COLO668 (cell line): ENCODE results near the gene EGFL6.
"Not testable (repeated sequence)": the region's sequence is repeated elsewhere in the genome, so short reads cannot be mapped to it uniquely, and the experiment has no call there.

Experiments
- DNase-seq: peaks from one replicate; lab custom pipeline; 2025; ENCODE audit not compliant: unreplicated experiment; lab: John Stamatoyannopoulos, UW

Gene EGFL6

DNA sequence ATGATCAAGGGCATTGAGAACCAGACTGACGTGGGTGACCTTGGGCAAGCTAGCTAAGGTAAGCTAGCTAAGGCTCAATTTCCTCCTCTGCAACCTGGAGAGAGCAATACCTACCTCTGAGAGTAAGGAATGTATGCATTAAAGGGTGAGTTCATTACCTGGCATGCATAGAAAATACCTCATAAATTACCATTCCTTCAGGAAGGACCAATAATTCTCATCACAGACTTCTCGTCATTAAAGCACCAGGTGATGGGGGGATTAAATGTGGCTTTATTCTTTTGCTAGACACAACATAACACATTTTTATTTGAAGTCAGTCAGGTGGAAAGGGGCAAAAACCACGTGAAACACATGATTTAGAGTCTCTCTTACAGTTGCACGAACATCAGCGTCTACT is 21.5 kb downstream of the EGFL6 start:
- DNase-seq, result no peak

DNA sequence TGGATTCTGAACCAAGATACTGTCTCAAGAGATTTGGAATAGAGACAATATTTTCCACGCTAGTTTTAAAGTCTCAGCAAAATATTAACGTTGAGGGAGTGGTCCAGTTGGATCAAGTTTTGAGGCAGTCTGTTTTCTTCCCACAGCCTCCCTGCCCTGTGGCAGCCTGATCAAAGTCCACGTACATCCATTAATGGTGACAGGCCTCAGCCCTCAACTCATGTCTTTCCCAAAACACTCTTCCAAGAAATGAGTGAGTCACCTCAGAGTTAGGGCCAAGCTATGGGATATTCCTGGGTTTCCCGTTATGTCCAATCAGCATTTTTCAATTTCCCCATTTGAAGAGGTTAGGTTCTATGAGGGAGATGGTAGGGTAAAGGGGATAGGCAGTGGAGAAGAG is 28.5 kb downstream of the EGFL6 start:
- no peak for DNase-seq

DNA sequence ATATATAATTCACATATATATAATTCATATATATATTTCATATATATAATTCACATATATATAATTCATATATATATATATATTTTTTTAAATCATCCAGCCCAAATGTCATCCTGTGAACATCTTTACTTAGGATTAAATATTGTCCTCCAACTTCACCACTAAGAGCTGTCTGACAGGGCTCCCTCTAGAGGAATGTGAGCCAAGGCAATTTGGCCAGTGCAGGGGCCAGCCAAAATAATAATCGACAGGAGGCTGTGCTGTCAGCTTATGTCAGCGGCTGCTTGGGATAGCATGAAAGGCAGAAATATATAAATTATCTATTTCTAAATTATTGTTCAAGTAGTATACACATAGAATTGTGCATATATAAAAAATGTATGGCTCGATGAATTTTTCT is 29.5 kb downstream of the EGFL6 start:
- no peak for DNase-seq

DNA sequence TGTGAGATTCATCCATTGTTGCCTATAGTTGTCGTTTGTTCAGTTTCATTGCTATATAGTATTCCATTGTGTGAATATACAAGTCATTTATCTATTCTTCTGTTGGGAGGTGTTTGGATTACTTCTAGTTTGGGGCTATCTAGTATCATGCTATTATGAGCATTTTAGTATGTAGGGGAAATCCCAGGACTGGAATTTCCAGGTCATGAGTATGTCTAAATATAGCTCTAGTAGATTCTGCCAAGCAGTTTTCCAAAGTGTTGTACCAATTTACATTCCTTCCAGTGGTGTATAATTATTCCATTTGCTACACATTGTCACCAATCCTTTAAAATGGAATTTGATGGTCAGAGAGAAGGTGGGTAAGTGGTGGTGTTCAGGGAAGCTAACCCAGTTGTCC is 30.1 kb downstream of the EGFL6 start:
- no peak for DNase-seq

DNA sequence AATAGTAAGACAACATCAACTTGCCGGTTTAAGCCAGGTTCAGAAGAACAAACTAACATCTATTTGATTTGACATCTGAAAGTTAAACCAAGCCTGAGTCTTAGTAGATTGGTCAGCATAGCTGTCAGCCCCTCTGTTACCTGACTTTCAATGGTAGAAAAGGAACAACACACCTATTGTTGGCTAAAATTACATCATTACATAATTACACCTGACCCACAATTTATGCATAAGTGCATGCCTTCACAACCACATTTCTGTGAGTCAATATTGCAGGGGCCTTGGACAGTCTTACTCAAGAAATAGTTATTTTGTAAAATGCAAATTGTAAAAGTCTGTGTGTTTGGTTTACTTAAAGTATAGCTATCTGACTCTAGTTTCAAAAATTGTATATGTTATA is 36.2 kb downstream of the EGFL6 start:
- DNase-seq, result no peak

DNA sequence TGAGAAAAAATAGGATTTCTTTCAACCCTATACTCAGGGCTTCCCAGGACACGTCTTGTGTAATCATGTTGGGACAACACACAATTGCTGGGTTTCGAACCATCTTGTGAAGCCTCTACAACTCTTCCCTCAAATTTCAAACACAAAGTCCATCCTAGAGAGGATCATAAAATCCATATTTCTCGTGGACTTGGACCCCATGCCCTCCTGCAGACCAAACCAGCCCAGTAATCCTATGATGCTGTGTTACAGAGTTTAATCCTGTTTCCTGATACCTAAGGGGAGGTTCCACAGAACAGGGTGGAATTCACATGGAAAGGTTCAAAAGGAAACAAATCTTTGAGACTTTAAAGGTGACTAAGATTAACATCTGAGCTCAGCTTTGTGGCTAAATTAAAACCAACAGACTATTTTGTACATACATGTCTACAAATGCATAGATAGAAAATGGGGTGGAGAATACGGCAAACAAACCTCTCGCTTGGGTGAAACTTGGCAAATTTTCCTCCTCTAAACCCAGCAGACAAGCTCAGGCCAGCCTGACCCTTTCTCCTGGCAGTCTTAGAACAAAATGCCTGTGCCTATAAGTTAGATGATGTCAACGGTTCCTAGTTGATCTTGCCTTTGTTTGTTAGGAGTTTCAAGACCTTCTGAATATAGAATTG is 38.1 kb downstream of the EGFL6 start:
- DNase-seq, result no peak

DNA sequence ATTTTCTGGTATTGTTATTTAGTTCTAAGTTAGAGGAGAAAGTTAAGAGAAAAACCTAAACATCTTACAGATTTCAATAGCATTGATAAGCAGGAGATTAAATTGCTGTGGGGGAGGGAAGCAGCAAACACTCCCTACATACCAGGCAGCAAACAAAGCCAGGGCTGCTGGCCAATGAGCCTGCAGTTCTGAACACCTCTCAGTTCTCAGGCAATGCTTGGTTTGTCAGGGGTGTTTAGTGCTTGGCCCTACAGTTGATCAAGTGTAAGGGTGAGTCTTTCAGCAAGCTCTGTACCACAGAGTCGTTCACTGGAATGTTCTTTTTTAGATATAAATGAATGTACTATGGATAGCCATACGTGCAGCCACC is 38.6 kb downstream of the EGFL6 start:
- no peak for DNase-seq

DNA sequence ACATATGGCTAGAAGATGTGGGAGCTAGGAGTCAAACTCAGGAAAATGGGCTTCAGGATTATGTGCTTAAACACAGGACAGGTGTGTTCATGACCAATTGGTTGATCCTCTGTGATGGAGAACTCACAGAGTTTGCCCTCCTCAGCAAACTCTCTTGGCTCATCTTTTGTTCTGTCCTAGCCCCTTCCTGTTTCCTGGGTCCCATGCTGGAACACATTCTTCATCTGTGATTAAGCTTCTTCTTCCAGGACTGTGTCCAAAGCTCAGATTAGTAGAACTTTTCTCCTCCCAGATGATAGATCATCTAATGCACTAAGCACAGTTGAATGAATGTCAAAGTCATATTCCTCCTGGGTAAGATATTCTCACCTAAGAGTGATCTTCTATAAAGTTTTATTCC is 44.8 kb downstream of the EGFL6 start:
- no peak for DNase-seq

DNA sequence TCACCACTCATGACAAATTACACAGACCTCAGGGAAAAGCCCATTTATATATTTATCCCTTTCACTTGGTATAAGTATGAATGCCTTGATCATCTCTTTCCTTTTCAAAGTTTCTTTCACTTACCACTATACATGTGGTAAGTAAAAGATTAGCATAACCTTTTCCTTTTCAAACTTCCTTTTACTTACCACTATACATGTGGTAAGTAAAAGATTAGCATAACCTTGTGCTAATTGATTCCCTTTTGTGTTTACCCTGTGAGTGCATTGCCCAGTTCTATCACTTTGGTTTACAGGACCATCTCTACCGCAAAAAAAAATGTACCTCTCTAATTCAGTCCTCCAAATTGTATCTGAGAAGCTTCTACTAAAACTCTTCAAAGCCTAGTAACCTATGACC is 50.8 kb downstream of the EGFL6 start:
- no peak for DNase-seq

DNA sequence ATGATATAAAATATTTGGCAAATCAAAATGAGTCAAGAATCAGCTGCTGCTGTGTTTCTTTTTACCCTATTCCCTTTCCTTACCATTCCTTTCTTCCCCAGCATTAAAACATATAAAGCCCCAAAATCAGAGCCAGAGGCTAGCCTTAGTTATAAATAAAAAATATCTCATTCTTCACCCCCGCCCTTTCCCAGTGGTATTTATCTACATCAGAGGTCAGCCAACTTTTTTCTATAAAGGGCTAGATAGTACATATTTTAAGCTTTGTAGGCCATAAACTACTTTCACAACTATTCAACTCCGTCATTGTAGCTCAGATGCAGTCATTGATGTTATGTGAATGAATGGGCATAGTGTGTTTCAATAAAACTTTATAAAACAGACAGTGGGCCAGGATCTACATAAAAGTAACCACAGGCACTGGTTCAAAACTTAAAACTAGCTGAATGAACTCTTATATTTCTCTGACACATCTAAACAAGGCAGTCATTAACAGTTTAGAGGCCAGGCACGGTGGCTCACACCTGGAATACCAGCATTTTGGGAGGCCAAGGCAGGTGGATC is 53.1 kb downstream of the EGFL6 start:
- no peak for DNase-seq

DNA sequence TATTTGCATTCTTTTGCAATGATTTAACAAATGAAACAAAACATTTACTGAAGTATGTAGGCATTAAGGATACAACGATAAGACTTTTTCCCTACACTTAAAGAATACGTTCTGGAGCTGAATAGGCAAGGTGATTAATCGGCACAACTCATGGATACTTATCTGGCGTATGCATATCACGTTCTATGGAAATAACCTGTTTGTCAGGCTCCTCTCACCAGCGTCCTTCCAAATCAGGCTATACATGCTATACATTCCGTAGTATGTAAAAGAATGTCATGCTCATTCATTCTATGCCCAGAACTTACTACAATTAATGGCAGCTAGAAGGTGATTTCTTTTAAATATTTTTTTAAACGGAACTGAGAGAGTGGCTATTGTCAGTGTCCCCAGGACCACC is 57.9 kb downstream of the EGFL6 start:
- DNase-seq, result no peak

DNA sequence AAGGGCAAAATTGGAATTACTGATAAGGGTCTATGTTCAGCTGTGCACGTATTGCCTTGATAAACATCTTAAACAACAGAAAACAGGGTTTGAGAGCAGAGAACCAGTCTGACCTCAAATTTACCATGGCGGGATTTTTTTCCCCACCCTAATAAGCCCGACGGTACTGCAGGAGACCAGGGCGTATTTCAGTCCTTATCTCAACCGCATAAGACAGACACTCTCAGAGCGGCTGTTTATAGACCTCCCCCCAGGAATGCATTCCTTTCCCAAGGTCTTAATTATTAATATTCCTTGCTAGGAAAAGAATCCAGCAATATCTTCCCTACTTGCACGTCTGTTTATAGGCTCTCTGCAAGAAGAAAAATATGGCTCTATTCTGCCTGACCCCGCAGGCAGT is 67.8 kb downstream of the EGFL6 start:
- not testable (repeated sequence) for DNase-seq

DNA sequence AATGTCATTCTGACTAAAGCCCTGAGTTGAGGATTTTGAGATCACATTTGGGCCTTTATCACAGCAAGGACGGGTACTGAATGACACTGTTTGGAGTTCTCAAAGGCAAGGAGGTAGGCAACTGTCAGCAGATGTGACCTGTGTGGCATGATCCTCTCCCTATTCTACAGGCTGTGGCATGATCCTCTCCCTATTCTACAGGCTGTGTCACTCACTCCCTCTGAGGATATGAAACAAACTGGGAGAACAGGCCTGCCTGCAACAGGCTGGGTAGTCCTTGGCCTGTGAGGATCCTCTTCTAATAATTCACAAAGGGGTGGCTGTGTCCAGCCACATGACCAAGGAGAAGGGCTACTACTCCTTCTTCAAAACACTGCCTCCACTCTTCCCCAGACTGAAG is 68.6 kb downstream of the EGFL6 start:
- no peak for DNase-seq

DNA sequence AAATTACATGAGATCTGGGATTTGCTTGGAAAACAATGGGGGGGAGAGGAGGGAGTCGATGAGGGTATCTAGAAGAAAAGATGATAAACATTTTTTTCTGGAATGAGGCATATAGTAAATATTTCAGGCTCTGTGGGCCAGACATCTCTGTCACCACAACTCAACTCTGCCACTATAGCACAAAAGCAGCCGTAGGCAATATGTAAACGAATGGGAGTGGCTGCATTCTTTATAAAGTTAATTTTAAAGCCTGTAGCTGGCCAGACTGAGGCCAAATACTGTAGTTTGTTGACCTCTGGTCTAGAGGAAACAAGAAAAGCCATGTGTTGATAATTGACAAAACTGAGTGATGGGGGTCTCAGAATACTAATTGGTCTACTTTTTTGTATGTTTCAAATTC is 69.4 kb downstream of the EGFL6 start:
- DNase-seq, result no peak

DNA sequence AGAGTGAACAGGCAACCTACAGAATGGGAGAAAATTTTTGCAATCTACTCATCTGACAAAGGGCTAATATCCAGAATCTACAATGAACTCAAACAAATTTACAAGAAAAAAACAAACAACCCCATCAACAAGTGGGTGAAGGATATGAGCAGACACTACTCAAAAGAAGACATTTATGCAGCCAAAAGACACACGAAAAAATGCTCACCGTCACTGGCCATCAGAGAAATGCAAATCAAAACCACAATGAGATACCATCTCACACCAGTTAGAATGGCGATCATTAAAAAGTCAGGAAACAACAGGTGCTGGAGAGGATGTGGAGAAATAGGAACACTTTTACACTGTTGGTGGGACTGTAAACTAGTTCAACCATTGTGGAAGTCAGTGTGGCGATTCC is 72.3 kb downstream of the EGFL6 start:
- not testable (repeated sequence) for DNase-seq

DNA sequence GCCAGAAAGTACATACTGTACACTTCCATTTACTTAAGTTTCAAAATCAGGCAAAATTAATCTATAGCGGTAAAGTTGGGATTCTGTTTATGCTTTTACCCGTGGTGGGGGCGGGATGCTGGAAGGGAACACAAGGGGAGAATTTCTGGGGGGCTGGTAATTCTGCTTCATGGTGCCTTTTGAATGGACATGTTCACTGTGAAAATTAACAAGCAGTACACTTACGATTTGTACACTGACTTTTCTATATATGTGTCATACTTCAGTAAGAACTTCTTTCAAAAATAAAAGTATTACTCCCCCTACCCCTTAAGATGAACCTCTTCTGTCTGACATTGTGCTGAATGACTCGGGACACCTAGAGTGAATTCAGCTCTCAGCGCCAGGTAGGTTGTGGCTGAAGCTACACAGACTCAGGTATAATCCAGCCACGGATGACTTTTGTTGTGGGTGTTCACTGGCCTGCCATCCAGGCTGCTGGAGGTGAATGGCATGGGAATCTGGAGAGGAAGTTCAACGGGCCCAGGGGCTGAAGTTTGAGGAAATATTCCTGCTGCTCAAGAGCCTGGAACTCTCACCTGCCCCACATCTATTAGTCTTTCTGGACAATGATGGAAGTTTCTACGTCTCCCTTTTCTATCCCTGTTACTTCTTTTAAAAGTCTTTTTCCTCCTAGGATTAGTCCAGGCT is 76.2 kb downstream of the EGFL6 start:
- DNase-seq, result no peak

DNA sequence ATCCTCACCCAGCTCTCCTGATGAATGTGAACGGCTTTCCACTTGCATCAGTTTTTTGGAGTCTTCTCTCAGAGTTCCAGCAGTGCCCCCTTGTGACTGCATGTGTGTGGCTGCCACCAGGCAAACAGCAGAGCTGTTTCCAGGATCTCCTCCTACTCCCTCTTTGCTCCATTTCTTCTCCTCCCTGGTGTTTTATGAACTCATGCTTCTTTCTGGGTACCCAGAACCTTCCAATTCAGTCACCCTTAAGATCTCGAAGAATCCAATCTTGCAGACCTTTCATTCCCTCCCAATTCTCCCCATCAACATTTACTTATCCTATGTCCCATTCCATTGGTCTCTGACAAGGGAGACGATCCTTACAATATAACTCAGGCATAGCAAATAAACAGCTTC is 76.8 kb downstream of the EGFL6 start:
- peak; percentile 33 for DNase-seq

DNA sequence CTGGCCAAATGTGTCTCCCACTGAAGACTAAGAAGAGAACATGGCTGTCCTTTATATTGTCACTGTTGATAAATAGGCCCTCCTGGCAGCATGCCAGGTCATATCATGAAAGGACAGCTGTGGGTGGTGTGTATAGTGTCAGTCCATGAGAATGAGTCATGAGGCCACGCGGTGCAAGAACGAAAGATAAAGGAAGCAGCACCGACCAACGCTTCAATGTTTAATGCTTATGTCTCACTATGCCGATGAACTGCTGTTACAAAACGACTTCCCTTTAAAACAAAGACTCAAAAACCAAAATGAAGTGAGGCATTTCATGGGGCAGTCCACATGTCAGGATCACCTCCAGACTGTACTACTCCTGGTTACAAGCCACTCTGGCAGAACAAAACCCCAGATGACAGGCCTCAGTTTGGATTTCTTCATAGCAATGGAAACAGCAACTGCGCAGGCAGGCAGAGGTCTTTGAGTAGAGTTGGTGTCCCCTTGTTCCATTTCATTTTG is 78.4 kb downstream of the EGFL6 start:
- DNase-seq, result peak; percentile 95

DNA sequence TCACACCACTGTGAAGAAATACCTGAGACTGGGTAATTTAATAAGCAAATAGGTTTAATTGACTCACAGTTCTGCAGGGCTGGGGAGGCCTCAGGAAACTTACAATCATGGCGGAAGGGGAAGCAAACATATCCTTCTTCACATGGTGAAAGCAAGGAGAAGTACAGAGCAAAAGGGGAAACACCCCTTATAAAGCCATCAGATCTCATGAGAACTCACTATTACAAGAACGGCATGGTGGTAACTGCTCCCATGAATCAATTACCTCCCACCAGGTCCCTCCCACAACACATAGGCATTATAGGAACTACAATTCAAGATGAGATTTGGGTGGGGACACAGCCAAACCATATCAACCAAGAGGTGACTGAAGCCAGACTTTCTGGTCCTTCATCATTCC is 78.9 kb downstream of the EGFL6 start:
- DNase-seq, result not testable (repeated sequence)

DNA sequence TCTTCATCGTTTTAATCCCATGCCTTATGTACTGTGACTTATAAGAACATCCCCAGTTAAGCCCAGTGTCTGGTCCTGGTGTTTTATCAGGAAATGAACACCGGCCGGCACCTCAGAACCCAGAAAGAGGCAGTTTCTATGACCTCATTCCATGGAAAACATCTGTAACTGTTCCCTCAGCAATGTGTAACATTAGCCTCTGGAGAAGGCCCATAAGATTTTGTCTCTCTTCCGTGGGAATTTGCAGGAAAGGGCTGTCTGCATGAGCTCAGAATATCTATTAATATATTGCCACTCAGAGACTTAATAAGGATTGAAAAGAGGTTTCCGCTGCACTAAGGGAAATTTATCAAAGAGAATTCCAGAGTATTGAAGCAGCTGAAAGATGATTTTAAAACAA is 80.4 kb downstream of the EGFL6 start:
- DNase-seq, result no peak

DNA sequence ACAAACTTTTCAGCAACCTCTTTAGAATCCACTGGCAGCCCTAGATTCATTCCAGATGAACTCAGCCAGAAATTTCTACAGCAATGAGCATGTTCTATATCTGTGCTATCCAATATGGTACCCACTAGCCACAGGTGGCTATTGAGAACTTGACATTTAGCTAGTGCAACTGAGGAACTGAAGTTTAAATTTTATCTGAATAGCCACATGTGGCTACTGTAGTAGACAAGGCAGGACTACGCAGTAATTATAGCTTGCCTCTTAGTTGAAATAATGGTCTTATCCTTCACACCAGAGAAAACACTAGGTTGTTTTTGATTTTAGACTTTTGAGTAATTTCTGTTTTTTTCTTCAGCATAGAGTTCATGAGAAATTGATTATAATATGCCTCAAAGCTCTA is 80.9 kb downstream of the EGFL6 start:
- DNase-seq, result no peak

DNA sequence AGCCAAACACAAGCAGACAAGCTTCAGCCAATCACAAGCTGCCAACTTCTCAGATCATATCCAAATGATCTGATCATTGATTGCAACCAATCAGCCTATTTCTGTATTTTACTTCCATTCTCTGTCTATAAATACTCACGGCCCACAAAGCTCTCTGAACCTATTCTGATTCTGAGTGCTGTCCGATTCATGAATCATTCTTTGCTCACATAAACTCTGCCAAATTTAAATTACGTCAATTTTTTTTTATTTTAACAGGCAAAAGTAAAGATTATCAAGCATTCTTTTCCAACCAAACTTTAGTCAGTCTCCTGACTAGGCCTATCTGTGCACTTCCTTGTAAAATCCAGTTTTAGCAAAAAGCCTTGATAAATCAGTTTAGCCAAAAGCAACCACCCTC is 81.7 kb downstream of the EGFL6 start:
- no peak for DNase-seq
